Measurements from ENCODE around the gene PTPRN2. TPM values are rescaled to one million over a fixed set of nuclear protein-coding genes. Genes with fewer than 3 reads are reported as not detected.

PTPRN2 gene
- total and polyA plus RNA-seq, 2 of the 8 experiments (the other 6 are each of a cell fraction or from before 2014, with no cell fraction given) = 2.6 to 4.5 TPM

GRCh38 chr7:157661611-157661975 lies 926.0 kb downstream of the PTPRN2 start:
- no peak for FAIRE-seq
- ChIA-PET POLR2A (ENCODE audit: partially characterized antibody) (no interaction called here), CTCF (ENCODE audit: partially characterized antibody) (interaction anchor here (1.9 kb wide), 1 partner anchor 10 kb away, joined by 6 read pairs; no protein-coding TSS in a partner anchor)
- TF ChIP-seq MAFK (IDR thresholded peaks at IDR 0.05; ENCODE audit: low read depth, low read length) = no peak
- TF ChIP-seq YY1 (IDR thresholded peaks at IDR 0.05; ENCODE audit: low read depth, low read length) = no peak
- TF ChIP-seq JUND (IDR thresholded peaks at IDR 0.05; ENCODE audit: low read length) = no peak
- TF ChIP-seq SP2 (IDR thresholded peaks at IDR 0.05; ENCODE audit: low read length) = no peak
- TF ChIP-seq EP300 (IDR thresholded peaks at IDR 0.05; ENCODE audit: borderline replicate concordance in 1 of 2, low read depth in 2 of 2, low read length in 2 of 2) = no peak
- TF ChIP-seq RNF2 (IDR thresholded peaks at IDR 0.05; ENCODE audit: borderline replicate concordance, low read depth, low read length, missing control alignments, poor library complexity, severe bottlenecking) = no peak
- no peak for TF ChIP-seq ASH2L (IDR thresholded peaks at IDR 0.05; ENCODE audit: low read length)
- no peak for TF ChIP-seq SUZ12 (IDR thresholded peaks at IDR 0.05; ENCODE audit: low read length)
- TF ChIP-seq TAF1 (IDR thresholded peaks at IDR 0.05; ENCODE audit: low read depth, low read length) = no peak
- TF ChIP-seq BCL11A (IDR thresholded peaks at IDR 0.05; ENCODE audit: low read depth in 2 of 2, low read length in 2 of 2) = no peak
- TF ChIP-seq GABPA (IDR thresholded peaks at IDR 0.05; ENCODE audit: borderline replicate concordance, insufficient read depth, low read length) = no peak
- TF ChIP-seq TBP (IDR thresholded peaks at IDR 0.05; ENCODE audit: low read depth, low read length) = no peak
- TF ChIP-seq, protein P1, sequence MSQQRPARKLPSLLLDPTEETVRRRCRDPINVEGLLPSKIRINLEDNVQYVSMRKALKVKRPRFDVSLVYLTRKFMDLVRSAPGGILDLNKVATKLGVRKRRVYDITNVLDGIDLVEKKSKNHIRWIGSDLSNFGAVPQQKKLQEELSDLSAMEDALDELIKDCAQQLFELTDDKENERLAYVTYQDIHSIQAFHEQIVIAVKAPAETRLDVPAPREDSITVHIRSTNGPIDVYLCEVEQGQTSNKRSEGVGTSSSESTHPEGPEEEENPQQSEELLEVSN (IDR thresholded peaks at IDR 0.05) = no peak
- TF ChIP-seq RXRA (IDR thresholded peaks at IDR 0.05; ENCODE audit: insufficient read depth, low read depth, low read length) = no peak

More at GRCh38 chr7:157661611-157661975, 926.0 kb downstream of the PTPRN2 start:
- WGBS, 2 experiments (ENCODE audit: extremely low coverage in 1 of 2, insufficient coverage in 1 of 2, insufficient read length in 1 of 2, insufficient replicate concordance in 2 of 2, low coverage in 1 of 2, low lambda C conversion rate in 2 of 2, missing lambda C conversion rate in 1 of 2) = 87% methylated on average over 11 of the region's 11 CpGs; no CpG with 5 or more reads in 1 of the 2 experiments
- Histone ChIP-seq H3K9ac (replicated peaks in 1 of 4; ENCODE audit: extremely low read depth in 1 of 4, low read depth in 3 of 4, low read length in 3 of 4) (no peak overlapping the region), H3K4me1 (replicated peaks in 1 of 4; ENCODE audit: control insufficient read depth in 3 of 4, insufficient read depth in 4 of 4, low read length in 3 of 4) (no peaks in the 10 kb centered on the region), H3K27ac (ENCODE audit: low read depth, low read length) (no peak overlapping the region), H3K4me2 (ENCODE audit: insufficient read depth in 1 of 2, low read depth in 2 of 2, low read length in 2 of 2) (no peak overlapping the region), H3K56ac (replicated peaks; ENCODE audit: insufficient read length, low read depth, low read length) (no peak overlapping the region), H3K9me3 (ENCODE audit: insufficient read depth in 2 of 2, low read depth in 1 of 2, low read length in 1 of 2) (no peaks in the 10 kb centered on the region), H3K79me2 (ENCODE audit: control insufficient read depth in 1 of 2, insufficient read depth in 2 of 2, low read length in 2 of 2) (no peaks in the 10 kb centered on the region), H3K36me3 (ENCODE audit: control insufficient read depth in 2 of 4, insufficient read depth in 4 of 4, low read length in 3 of 4) (no peaks in the 10 kb centered on the region), H3K79me1 (ENCODE audit: low read depth, low read length) (no peaks in the 10 kb centered on the region), H2AK5ac (ENCODE audit: low read depth, low read length) (no peak overlapping the region), H2BK15ac (ENCODE audit: low read length) (no peak overlapping the region), H3K4ac (replicated peaks; ENCODE audit: insufficient read length, low read depth, low read length) (no peak overlapping the region), H2BK120ac (replicated peaks; ENCODE audit: low read depth, low read length) (no peak overlapping the region), H2BK5ac (ENCODE audit: low read depth, low read length) (no peak overlapping the region), H2BK12ac (ENCODE audit: low read depth, low read length) (no peak overlapping the region), H4K20me1 (replicated peaks in 1 of 2; ENCODE audit: control insufficient read depth in 1 of 2, insufficient read depth in 2 of 2, low read length in 2 of 2) (peaks cover 0 to 5% of the 10 kb centered on the region in 2 experiments), H3K18ac (ENCODE audit: extremely low read depth, low read length) (no peak overlapping the region), H3K14ac (ENCODE audit: insufficient read length) (no peak overlapping the region), H3K23ac (ENCODE audit: insufficient read length) (no peak overlapping the region), H3K23me2 (ENCODE audit: low read depth, low read length) (peaks cover 11% of the 10 kb centered on the region; the same call in 1 of the 2 replicates), H4K8ac (ENCODE audit: extremely low read depth, insufficient read depth, low read length) (no peak overlapping the region), H4K91ac (replicated peaks; ENCODE audit: insufficient read length, low read length) (no peak overlapping the region), H3K4me3 (ENCODE audit: extremely low read depth in 1 of 4, insufficient read depth in 2 of 4, low read depth in 3 of 4, low read length in 4 of 4) (no peak overlapping the region), H2BK20ac (ENCODE audit: low read length) (no peak overlapping the region), H2AFZ (ENCODE audit: low read length) (no peak overlapping the region), H4K5ac (ENCODE audit: insufficient read length, low read depth, low read length) (no peak overlapping the region), H3K27me3 (replicated peaks in 1 of 4; ENCODE audit: control insufficient read depth in 3 of 4, extremely low read depth in 1 of 4, insufficient read depth in 3 of 4, low read length in 3 of 4) (no peaks in the 10 kb centered on the region)
- no peak for DNase-seq (ENCODE audit: low read depth in 1 of 2, low spot score in 2 of 2)

All from H1 (cell line).